ENCODE data around the gene BACH2.

DNA sequence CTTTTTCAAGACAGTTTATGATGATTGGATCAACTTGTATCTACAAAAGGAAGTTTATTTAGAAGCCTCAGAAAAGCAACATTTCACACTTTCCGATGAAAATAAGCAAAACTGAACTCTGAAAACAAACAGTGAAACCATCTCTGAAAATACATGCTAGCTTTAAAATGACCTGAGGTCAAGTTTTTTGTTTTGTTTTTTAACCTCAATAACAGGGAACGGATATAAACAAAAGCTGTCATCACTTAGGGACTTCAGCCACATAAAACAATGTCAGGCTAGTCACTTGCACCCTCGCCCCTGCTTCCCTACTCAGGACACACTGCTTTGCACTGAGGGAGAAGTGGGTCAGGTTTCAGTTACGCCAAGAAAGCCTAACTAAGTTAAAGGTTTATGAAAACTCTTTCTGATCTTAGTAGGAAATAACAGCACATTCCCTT lies 11.6 kb downstream of the BACH2 start:
- peak; percentile 24; the same call in 1 of the 2 replicates for TF ChIP-seq SIN3A (IDR thresholded peaks at IDR 0.05; ENCODE audit: borderline replicate concordance, insufficient read depth, low read length)
- TF ChIP-seq POLR2AphosphoS5 (IDR thresholded peaks at IDR 0.05; ENCODE audit: low read depth, low read length): no peak

All from PFSK-1 (cell line).